K562 (cell line): ENCODE measurements around the gene PLS1. TPM values are rescaled to one million over a fixed set of nuclear protein-coding genes. Genes with fewer than 3 reads are reported as not detected.
A peak's percentile ranks its signal among the peaks of the same experiment; 100 is the strongest.

Experiments
- ATAC-seq: fragments of 200-7000 bp; cut with Tn5 transposase; 3 replicates; pipeline ENCODE4 v1.9.1; 2020; ENCODE audit warnings: moderate library complexity
- BruUV-seq: library from RNA; stranded (reverse); fragments of 400-500 nt; replicated peaks from 2 replicates; lab custom pipeline; 2021; lab: Mats Ljungman, UMichigan
- CTCF ChIA-PET: fragments of 300-600 bp; formaldehyde crosslinking; extraction: SDS; loops from one replicate; lab custom pipeline; 2021; ENCODE audit warnings: low intra/inter-chr PET ratio; lab: Yijun Ruan, JAX
- POLR2A ChIA-PET: fragments of 300-600, 350-650 bp; sonication (Branson Sonifier 250); formaldehyde crosslinking; extraction: SDS; loops from one replicate; lab custom pipeline; 2021; ENCODE audit warnings: antibody characterized with exemption, inconsistent platforms; lab: Yijun Ruan, JAX
- DNase-seq, 4 experiments: peaks; one replicate each; pipeline versions ENCODE4 v3.0.0 to v3.0.0-alpha.2; 2011 to 2018; ENCODE audit warnings: low spot score in 3 of 4, mixed read lengths in 3 of 4; ENCODE audit errors: extremely low read depth in 1 of 4
- FAIRE-seq: peaks from 2 replicates; lab custom pipeline; 2011; peaks lifted over from hg19 to GRCh38; lab: Jason Lieb, UNC
- H2AFZ ChIP-seq: 2 replicates; pipeline ENCODE4 v1.6.0; 2011; ENCODE audit warnings: low read depth, low read length, control low read depth, inconsistent platforms
- H3K27ac ChIP-seq: fragments of 200-600 bp; 3 replicates; pipeline ENCODE4 v1.8.0; 2011; ENCODE audit warnings: low read depth, mild to moderate bottlenecking, control low read depth, inconsistent platforms, low read length, moderate library complexity, mixed read lengths; ENCODE audit errors: extremely low read depth
- H3K27me3 ChIP-seq, 2 experiments: fragments of 300-600 bp in 1 of 2; 2 replicates in 1 of 2; 3 replicates in 1 of 2; pipeline versions ENCODE4 v1.6.0 to v1.8.0; 2011; ENCODE audit warnings: inconsistent platforms in 2 of 2, low read length in 2 of 2, mild to moderate bottlenecking in 1 of 2, mixed read lengths in 1 of 2, moderate library complexity in 1 of 2; ENCODE audit not compliant: control insufficient read depth in 2 of 2, insufficient read depth in 2 of 2
- H3K36me3 ChIP-seq: fragments of 300-600 bp; 3 replicates; pipeline ENCODE4 v1.8.0; 2011; ENCODE audit warnings: mild to moderate bottlenecking, low read length, inconsistent platforms; ENCODE audit not compliant: control insufficient read depth, insufficient read depth
- H3K4me1 ChIP-seq, 2 experiments: fragments of 200-600 bp in 1 of 2; replicated peaks in 1 of 2; 2 replicates in 1 of 2; 3 replicates in 1 of 2; pipeline versions ENCODE4 v1.5.1 to v1.8.0; 2011; ENCODE audit warnings: inconsistent platforms in 2 of 2, low read length in 2 of 2, mild to moderate bottlenecking in 1 of 2, mixed read lengths in 1 of 2, moderate library complexity in 1 of 2; ENCODE audit not compliant: control insufficient read depth in 2 of 2, insufficient read depth in 2 of 2
- H3K4me2 ChIP-seq: 2 replicates; pipeline ENCODE4 v1.6.1; 2011; ENCODE audit warnings: low read length, control low read depth, inconsistent platforms, mixed read lengths; ENCODE audit not compliant: insufficient read depth
- H3K4me3 ChIP-seq: fragments of 200-600 bp; sonication (generic), shearing (Covaris generic); 2 replicates; pipeline ENCODE4 v1.5.1; 2016; ENCODE audit warnings: control low read depth, inconsistent platforms
- H3K79me2 ChIP-seq: fragments of 200-600 bp; 3 replicates; pipeline ENCODE4 v1.8.0; 2011; ENCODE audit warnings: low read length, inconsistent platforms; ENCODE audit not compliant: control insufficient read depth, insufficient read depth
- H3K9ac ChIP-seq, 2 experiments: 2 replicates each; pipeline versions ENCODE4 v1.6.0 to v1.6.1; 2011; ENCODE audit warnings: low read depth in 2 of 2, low read length in 2 of 2, control low read depth in 1 of 2, inconsistent platforms in 1 of 2, mild to moderate bottlenecking in 1 of 2, mixed read lengths in 1 of 2; ENCODE audit not compliant: insufficient read depth in 1 of 2
- H3K9me1 ChIP-seq: one replicate; pipeline ENCODE4 v1.6.0; 2011; ENCODE audit warnings: inconsistent platforms, mild to moderate bottlenecking, low read length, moderate library complexity; ENCODE audit not compliant: control insufficient read depth, insufficient read depth
- H3K9me3 ChIP-seq: replicated peaks from 2 replicates; pipeline ENCODE4 v1.5.1; 2011; ENCODE audit warnings: low read depth, low read length, inconsistent platforms; ENCODE audit not compliant: control insufficient read depth, insufficient read depth
- H4K20me1 ChIP-seq: replicated peaks from 2 replicates; pipeline ENCODE4 v1.6.1; 2011; ENCODE audit warnings: low read length, inconsistent platforms, mixed read lengths; ENCODE audit not compliant: control insufficient read depth, insufficient read depth
- ARNT ChIP-seq, 2 experiments: fragments of 450-650 bp; IDR thresholded peaks; 2 replicates each; pipeline ENCODE4 v1.6.1; 2016; ENCODE audit warnings: mild to moderate bottlenecking in 1 of 2
- ELF4 ChIP-seq: fragments of 450-650 bp; formaldehyde crosslinking; IDR thresholded peaks from 2 replicates; pipeline ENCODE4 v1.4.0; 2022; ENCODE audit warnings: missing genetic modification characterization
- EP400 ChIP-seq: fragments of 450-650 bp; IDR thresholded peaks from 2 replicates; pipeline ENCODE4 v1.6.1; 2017; ENCODE audit warnings: antibody characterized with exemption, mild to moderate bottlenecking, moderate library complexity
- KDM1A ChIP-seq, 2 experiments: fragments of 450-650 bp; IDR thresholded peaks; 2 replicates each; pipeline ENCODE4 v1.6.1; 2016; ENCODE audit warnings: mild to moderate bottlenecking in 2 of 2
- MAFK ChIP-seq: IDR thresholded peaks from 2 replicates; pipeline ENCODE4 v1.6.1; 2011; ENCODE audit warnings: low read length, improper control_type of control experiment
- NFIC ChIP-seq: fragments of 450-650 bp; IDR thresholded peaks from 2 replicates; pipeline ENCODE4 v1.6.1; 2017; ENCODE audit warnings: mild to moderate bottlenecking, inconsistent platforms
- RAD51 ChIP-seq: fragments of 450-650 bp; IDR thresholded peaks from 2 replicates; pipeline ENCODE4 v1.7.1; 2016; ENCODE audit warnings: low read depth, mild to moderate bottlenecking, borderline replicate concordance
- RFX7 ChIP-seq: fragments of 250-450 bp; sonication (Bioruptor Pico); IDR thresholded peaks from 2 replicates; pipeline ENCODE4 v1.5.1; 2021; ENCODE audit warnings: mild to moderate bottlenecking
- SAFB2 ChIP-seq: fragments of 200-400 bp; formaldehyde crosslinking; IDR thresholded peaks from 2 replicates; pipeline ENCODE4 v1.6.1; 2018; ENCODE audit warnings: borderline replicate concordance, low read length, low read depth, moderate library complexity; ENCODE audit not compliant: severe bottlenecking
- SOX6 ChIP-seq: fragments of 450-650 bp; IDR thresholded peaks from 2 replicates; pipeline ENCODE4 v1.6.1; 2014; ENCODE audit warnings: mild to moderate bottlenecking
- TAF9B ChIP-seq: fragments of 450-650 bp; IDR thresholded peaks from 2 replicates; pipeline ENCODE4 v1.6.1; 2018; ENCODE audit warnings: mild to moderate bottlenecking; ENCODE audit not compliant: partially characterized antibody
- ZC3H8 ChIP-seq: fragments of 450-650 bp; IDR thresholded peaks from 2 replicates; pipeline ENCODE4 v1.6.1; 2017
- ZNF197 ChIP-seq: fragments of 200-800 bp; sonication (Bioruptor generic); IDR thresholded peaks from 2 replicates; pipeline ENCODE4 v1.6.1; 2016; ENCODE audit warnings: low read depth, missing genetic modification characterization, missing compliant biosample characterization
- ZNF445 ChIP-seq: fragments of 250-450 bp; sonication (Bioruptor Pico); IDR thresholded peaks from 2 replicates; pipeline ENCODE4 v1.4.0; 2020; ENCODE audit warnings: low read depth, mild to moderate bottlenecking, moderate library complexity
- WGBS: fragments of 100-300 bp; shearing (Covaris generic); methylation state at CpG from one replicate; pipeline ENCODE4 v1.1.6; 2016; ENCODE audit warnings: low coverage, mixed read lengths; ENCODE audit not compliant: insufficient coverage; ENCODE audit errors: missing lambda C conversion rate; 5-methylcytosine and 5-hydroxymethylcytosine counted together
- in situ Hi-C: fragments of 300-500 bp; cut with MboI; formaldehyde crosslinking; loops from 4 replicates; pipeline ENCODE4 v1.15.0; 2018; ENCODE audit warnings: inconsistent platforms, mixed read lengths
- intact Hi-C: fragments of 100-400 bp; cut with micrococcal nuclease; formaldehyde crosslinking; loops from 2 replicates; pipeline ENCODE4 v1.14.2; 2022
- polyA plus RNA-seq, 8 experiments: library from polyadenylated mRNA; depleted of rRNA in 4 of 8; stranded (reverse) in 5 of 8; unstranded in 3 of 8; fragments of >200 nt; fragmentation: Nextera tagmentation in 2 of 8; fragmentation: Illumina TruSeq in 1 of 8; extraction: Ambion mirVana in 2 of 8; extraction: Trizol in 1 of 8; gene quantifications; 2 replicates each; pipeline versions ENCODE4 v1.2.1 to v1.2.3, GENCODE V29; 2011 to 2014; ENCODE audit warnings: inconsistent platforms in 1 of 8, missing spikeins in 1 of 8
- total RNA-seq, 7 experiments: library from RNA; depleted of rRNA in 6 of 7; stranded (reverse); fragments of >200 nt in 6 of 7; fragmentation: Illumina TruSeq in 2 of 7; extraction: Trizol in 2 of 7; gene quantifications; 2 replicates each; pipeline versions ENCODE4 v1.2.1 to v1.2.3, GENCODE V29; 2011 to 2021; ENCODE audit warnings: low replicate concordance in 1 of 7
- TF ChIP-seq, protein P1 (sequence below), 2 experiments: fragments of 450-650 bp in 1 of 2; sonication (generic) in 1 of 2; formaldehyde crosslinking in 1 of 2; IDR thresholded peaks in 1 of 2; conservative IDR thresholded peaks in 1 of 2; 2 replicates each; pipeline versions ENCODE4 v1.6.1 to v1.8.1; 2016 to 2023; ENCODE audit warnings: mild to moderate bottlenecking in 2 of 2, moderate library complexity in 2 of 2, inconsistent platforms in 1 of 2, missing genetic modification reagents in 1 of 2

The PLS1 gene
- total and polyA plus RNA-seq, 9 of the 15 experiments (the other 6 are each of a cell fraction or from before 2014, with no cell fraction given), result 6.1 to 21.3 (median 13.0) TPM

DNA sequence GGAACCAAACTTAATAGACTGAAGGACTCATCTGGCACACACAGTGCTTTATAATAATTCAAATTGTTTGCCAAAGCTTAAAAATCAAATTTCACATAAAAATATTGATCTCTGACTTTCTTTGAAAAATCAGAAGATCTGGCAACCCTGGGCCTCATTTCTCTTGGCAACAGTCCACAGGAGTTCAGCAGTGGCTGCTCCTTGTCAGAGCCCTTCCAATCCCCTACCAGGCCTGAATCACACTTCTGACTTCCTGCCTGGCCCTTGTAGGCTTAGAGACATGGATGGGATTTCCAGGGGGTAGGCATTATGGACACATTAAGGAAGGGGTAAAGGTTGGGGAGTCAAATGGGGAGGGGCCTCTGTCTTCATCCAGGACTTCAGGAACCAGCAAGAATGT, 55.5 kb downstream of the PLS1 start:
- H3K4me3 ChIP-seq, result no peak overlapping the region
- 0 out of 3 replicates have a peak overlapping the region, but pooled peaks have one; percentile 11 for H3K27ac ChIP-seq
- in situ Hi-C loops, result no loop called here
- no TSS peak for BruUV-seq
- peaks cover 5% of the 10 kb centered on the region; the same call in 2 of the 3 replicates for H3K79me2 ChIP-seq
- H3K4me2 ChIP-seq, result no peak overlapping the region
- CTCF ChIA-PET, result no interaction called here
- intact Hi-C loops, result no loop called here
- ATAC-seq (peak; percentile 37), DNase-seq (peak in 1 of 4 experiments; percentile 19), FAIRE-seq (no peak)
- no peaks in the 10 kb centered on the region for H4K20me1 ChIP-seq
- no peaks in the 10 kb centered on the region for H3K9me3 ChIP-seq
- H2AFZ ChIP-seq, result no peak overlapping the region
- H3K27me3 ChIP-seq, result no peaks in the 10 kb centered on the region
- no peaks in the 10 kb centered on the region; the same call in 2 of the 3 replicates for H3K36me3 ChIP-seq
- POLR2A ChIA-PET, result interaction anchor here (0.5 to 1.7 kb wide), 7 partner anchors 11 to 1795 kb away, joined by 3 to 5 read pairs (median 3); no protein-coding TSS in a partner anchor
- H3K9ac ChIP-seq, result no peak overlapping the region
- TF ChIP-seq ZC3H8, result no peak
- no peak for TF ChIP-seq SAFB2
- peak; percentile 17; the same call in 1 of the 2 replicates for TF ChIP-seq NFIC
- peaks cover 4 to 16% of the 10 kb centered on the region in 2 experiments; a peak in 3 of 5 replicates for H3K4me1 ChIP-seq
- H3K9me1 ChIP-seq, result no peaks in the 10 kb centered on the region

DNA sequence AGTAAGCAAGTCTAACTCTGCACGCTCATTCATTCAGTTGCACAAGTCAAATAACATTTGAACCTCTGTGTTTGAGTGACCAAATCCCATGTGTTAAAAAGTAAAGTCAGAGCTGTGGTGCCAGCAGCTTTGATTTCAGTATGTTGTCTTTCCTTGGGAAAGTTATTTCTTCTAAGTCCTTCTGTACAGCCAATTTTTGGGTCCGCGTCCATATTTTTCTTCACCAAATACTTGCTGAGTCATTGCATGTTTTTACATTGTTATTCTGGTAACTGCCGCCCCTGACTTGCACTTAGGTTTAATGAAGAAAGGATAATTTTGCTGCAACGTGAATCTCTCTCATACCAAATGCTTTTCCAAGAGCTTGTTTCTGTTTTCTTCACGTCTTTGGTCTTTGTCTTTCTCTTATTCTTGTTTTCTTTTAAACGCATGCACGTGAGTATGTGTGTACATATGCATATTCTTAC, 56.7 kb downstream of the PLS1 start:
- Histone ChIP-seq H3K36me3 (no peaks in the 10 kb centered on the region; the same call in 2 of the 3 replicates), H3K9me1 (no peaks in the 10 kb centered on the region), H2AFZ (peak overlapping the region; percentile 95), H3K4me3 (no peak overlapping the region), H3K79me2 (peaks cover 5% of the 10 kb centered on the region; the same call in 2 of the 3 replicates), H3K27me3 (no peaks in the 10 kb centered on the region), H3K9ac (peak overlapping the region in 1 of 2 experiments; percentile 36; a peak in 2 of 4 replicates), H4K20me1 (no peaks in the 10 kb centered on the region), H3K4me1 (peaks cover 4 to 16% of the 10 kb centered on the region in 2 experiments; a peak in 3 of 5 replicates), H3K27ac (peak overlapping the region; percentile 74), H3K4me2 (peak overlapping the region; percentile 60), H3K9me3 (no peaks in the 10 kb centered on the region)
- intact Hi-C loops (no loop called here), in situ Hi-C loops (no loop called here)
- peak; percentile 19 for FAIRE-seq
- ATAC-seq, result peak; percentile 72
- peak; percentile 23 to 54 (median 36) for DNase-seq
- CTCF ChIA-PET, result no interaction called here
- BruUV-seq, result no TSS peak
- POLR2A ChIA-PET, result interaction anchor here (1.7 kb wide), 1 partner anchor 14 kb away, joined by 5 read pairs; no protein-coding TSS in a partner anchor
- 23% methylated on average over 8 of the region's 8 CpGs for WGBS
- TF ChIP-seq ZNF445 (CRISPR knock-in tag) (no peak), MAFK (peak; percentile 92), RFX7 (no peak), SOX6 (peak; percentile 55), KDM1A (IDR thresholded peaks at IDR 0.05) (peak; percentile 19 to 36; a peak in 1 of 4 replicates), ELF4 (CRISPR knock-in tag) (0 out of 2 replicates have a peak, but pooled peaks have one; percentile 11), RAD51 (no peak), EP400 (peak; percentile 49), ARNT (IDR thresholded peaks at IDR 0.05) (peak in 1 of 2 experiments; percentile 42; a peak in 1 of 4 replicates), TAF9B (peak; percentile 18), ZNF197 (CRISPR knock-in tag) (peak; percentile 57; the same call in 1 of the 2 replicates)
- TF ChIP-seq, protein P1, sequence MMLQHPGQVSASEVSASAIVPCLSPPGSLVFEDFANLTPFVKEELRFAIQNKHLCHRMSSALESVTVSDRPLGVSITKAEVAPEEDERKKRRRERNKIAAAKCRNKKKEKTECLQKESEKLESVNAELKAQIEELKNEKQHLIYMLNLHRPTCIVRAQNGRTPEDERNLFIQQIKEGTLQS (IDR thresholded peaks at IDR 0.05), result peak; percentile 25; the same call in 1 of the 2 replicates
- TF ChIP-seq, protein P1 (CRISPR knock-in tag; conservative IDR thresholded peaks at IDR 0.05), result 0 out of 2 replicates have a peak, but pooled peaks have one; percentile 33
